ENCODE data around the gene TMC8. TPM values are rescaled to one million over a fixed set of nuclear protein-coding genes. Genes with fewer than 3 reads are reported as not detected.
"Not testable (repeated sequence)": the region's sequence is repeated elsewhere in the genome, so short reads cannot be mapped to it uniquely, and the experiment has no call there.

The TMC8 gene
- total RNA-seq, 6 experiments from 2014 or later = not detected

- Mint-ChIP-seq H3K27ac (no peak overlapping the region), H3K36me3 (ENCODE audit: low read depth) (no peaks in the 10 kb centered on the region), H3K9me3 (no peaks in the 10 kb centered on the region), H3K4me1 (ENCODE audit: low read depth) (no peaks in the 10 kb centered on the region), H3K4me3 (no peak overlapping the region), H3K27me3 (ENCODE audit: insufficient read depth) (peaks cover 15% of the 10 kb centered on the region)
- DNase-seq = no peak
- TF ChIP-seq CTCF (IDR thresholded peaks at IDR 0.05) = peak; percentile 67
Observed at GRCh38 chr17:78137392-78138203, 7.0 kb downstream of the TMC8 start.

GRCh38 chr17:78138204-78139060 is 7.9 kb downstream of the TMC8 start:
- no peaks in the 10 kb centered on the region for H3K4me1 Mint-ChIP-seq (ENCODE audit: low read depth)
- H3K4me3 Mint-ChIP-seq = no peak overlapping the region
- no peak for TF ChIP-seq CTCF (IDR thresholded peaks at IDR 0.05)
- peaks cover 13% of the 10 kb centered on the region for H3K27me3 Mint-ChIP-seq (ENCODE audit: insufficient read depth)
- no peak overlapping the region for H3K27ac Mint-ChIP-seq
- no peaks in the 10 kb centered on the region for H3K36me3 Mint-ChIP-seq (ENCODE audit: low read depth)
- DNase-seq = no peak
- H3K9me3 Mint-ChIP-seq = no peaks in the 10 kb centered on the region

- not testable (repeated sequence) for DNase-seq; H3K27ac Mint-ChIP-seq; H3K27me3 Mint-ChIP-seq (ENCODE audit: insufficient read depth); H3K4me3 Mint-ChIP-seq; H3K9me3 Mint-ChIP-seq; H3K36me3 Mint-ChIP-seq (ENCODE audit: low read depth); H3K4me1 Mint-ChIP-seq (ENCODE audit: low read depth)
Observed at GRCh38 chr17:78139861-78140168, 9.2 kb downstream of the TMC8 start.

- H3K27ac Mint-ChIP-seq = no peak overlapping the region
Observed at GRCh38 chr17:78140169-78141051, 9.8 kb downstream of the TMC8 start.

GRCh38 chr17:78141437-78142118 is 11.0 kb downstream of the TMC8 start:
- TF ChIP-seq CTCF (IDR thresholded peaks at IDR 0.05) = no peak
- H3K4me3 Mint-ChIP-seq = no peak overlapping the region
- no peaks in the 10 kb centered on the region for H3K36me3 Mint-ChIP-seq (ENCODE audit: low read depth)
- DNase-seq = no peak
- no peak overlapping the region for H3K27ac Mint-ChIP-seq
- H3K4me1 Mint-ChIP-seq (ENCODE audit: low read depth) = peaks cover 9% of the 10 kb centered on the region
- no peaks in the 10 kb centered on the region for H3K9me3 Mint-ChIP-seq
- peaks cover 5% of the 10 kb centered on the region; the same call in 1 of the 2 replicates for H3K27me3 Mint-ChIP-seq (ENCODE audit: insufficient read depth)

More at GRCh38 chr17:78140169-78141051, 9.8 kb downstream of the TMC8 start:
- DNase-seq = peak; percentile 10
- Mint-ChIP-seq H3K36me3 (ENCODE audit: low read depth) (no peaks in the 10 kb centered on the region), H3K4me3 (no peak overlapping the region), H3K27me3 (ENCODE audit: insufficient read depth) (peaks cover 5% of the 10 kb centered on the region), H3K9me3 (no peaks in the 10 kb centered on the region), H3K4me1 (ENCODE audit: low read depth) (peaks cover 9% of the 10 kb centered on the region)
- no peak for TF ChIP-seq CTCF (IDR thresholded peaks at IDR 0.05)

All from HFFc6 (cell line).